IMR-90 (cell line): ENCODE data around the gene POLR3G. TPM values are rescaled to one million over a fixed set of nuclear protein-coding genes. Genes with fewer than 3 reads are reported as not detected.

ENCODE experiments used
- ATAC-seq: fragments of 200-7000 bp; cut with Tn5 transposase; 2 replicates; pipeline ENCODE4 v1.9.1; 2020; ENCODE audit warnings: low read depth, mild to moderate bottlenecking, moderate library complexity
- BruUV-seq: library from RNA; stranded (reverse); fragments of 400-500 nt; replicated peaks from 2 replicates; lab custom pipeline; 2021; lab: Mats Ljungman, UMichigan
- CTCF ChIA-PET: fragments of 300-600 bp; formaldehyde crosslinking; extraction: SDS; loops from one replicate; lab custom pipeline; 2021; ENCODE audit warnings: antibody characterized with exemption; lab: Yijun Ruan, JAX
- POLR2A ChIA-PET: fragments of 300-600 bp; sonication (Branson Sonifier 250); formaldehyde crosslinking; loops from one replicate; lab custom pipeline; 2022; ENCODE audit warnings: antibody characterized with exemption; ENCODE audit not compliant: unreplicated experiment; lab: Charles Lee
- DNase-seq: peaks from one replicate; pipeline ENCODE4 v3.0.0; 2013
- H2AFZ ChIP-seq: replicated peaks from 2 replicates; pipeline ENCODE3; 2013; ENCODE audit warnings: low read length, mild to moderate bottlenecking; ENCODE audit not compliant: poor library complexity
- H2AK5ac ChIP-seq: 2 replicates; pipeline ENCODE4 v1.6.1; 2013; ENCODE audit warnings: low read depth, low read length, inconsistent platforms
- H2AK9ac ChIP-seq: replicated peaks from 2 replicates; pipeline ENCODE3; 2013; ENCODE audit warnings: mild to moderate bottlenecking, low read depth, low read length, moderate library complexity; ENCODE audit not compliant: poor library complexity
- H2BK120ac ChIP-seq: 2 replicates; pipeline ENCODE4 v1.6.1; 2013; ENCODE audit warnings: low read depth, low read length, inconsistent platforms
- H2BK15ac ChIP-seq: 3 replicates; pipeline ENCODE4 v1.6.1; 2013; ENCODE audit warnings: low read depth, low read length, inconsistent platforms
- H2BK20ac ChIP-seq: 2 replicates; pipeline ENCODE4 v1.6.1; 2013; ENCODE audit warnings: low read depth, mild to moderate bottlenecking, inconsistent platforms, low read length, moderate library complexity
- H2BK5ac ChIP-seq: 2 replicates; pipeline ENCODE4 v1.6.1; 2013; ENCODE audit warnings: mild to moderate bottlenecking, low read depth, low read length, inconsistent platforms; ENCODE audit not compliant: poor library complexity, severe bottlenecking
- H3K14ac ChIP-seq: replicated peaks from 2 replicates; pipeline ENCODE4 v1.6.1; 2013; ENCODE audit warnings: low read depth, low read length, inconsistent platforms
- H3K18ac ChIP-seq: 2 replicates; pipeline ENCODE4 v1.6.1; 2013; ENCODE audit warnings: low read depth, low read length, control low read depth
- H3K23ac ChIP-seq: 2 replicates; pipeline ENCODE4 v1.6.1; 2013; ENCODE audit warnings: low read depth, low read length, inconsistent platforms
- H3K27ac ChIP-seq: 2 replicates; pipeline ENCODE4 v1.5.1; 2013; ENCODE audit warnings: mild to moderate bottlenecking, control low read depth, low read length; ENCODE audit not compliant: insufficient read depth
- H3K27me3 ChIP-seq: 2 replicates; pipeline ENCODE4 v1.6.1; 2013; ENCODE audit warnings: low read length; ENCODE audit not compliant: control insufficient read depth, insufficient read depth
- H3K36me3 ChIP-seq: 2 replicates; pipeline ENCODE4 v1.6.1; 2013; ENCODE audit warnings: low read length, mixed read lengths; ENCODE audit not compliant: control insufficient read depth, insufficient read depth
- H3K4ac ChIP-seq: 2 replicates; pipeline ENCODE4 v1.6.1; 2013; ENCODE audit warnings: low read depth, low read length, inconsistent platforms
- H3K4me1 ChIP-seq: 2 replicates; pipeline ENCODE4 v1.6.1; 2013; ENCODE audit warnings: low read length, mixed read lengths; ENCODE audit not compliant: control insufficient read depth, insufficient read depth
- H3K4me2 ChIP-seq: 2 replicates; pipeline ENCODE4 v1.6.1; 2013; ENCODE audit warnings: low read depth, mild to moderate bottlenecking, control low read depth, low read length, moderate library complexity
- H3K4me3 ChIP-seq: 2 replicates; pipeline ENCODE4 v1.5.1; 2013; ENCODE audit warnings: low read depth, mild to moderate bottlenecking, control low read depth, low read length, moderate library complexity; ENCODE audit not compliant: insufficient read depth
- H3K56ac ChIP-seq: 2 replicates; pipeline ENCODE4 v1.6.1; 2013; ENCODE audit warnings: low read length, inconsistent platforms; ENCODE audit not compliant: insufficient read depth; ENCODE audit errors: extremely low read depth
- H3K79me1 ChIP-seq, 2 experiments: 2 replicates each; pipeline ENCODE4 v1.6.1; 2013; ENCODE audit warnings: low read length in 2 of 2, inconsistent platforms in 1 of 2, low read depth in 1 of 2
- H3K9ac ChIP-seq: 2 replicates; pipeline ENCODE4 v1.6.1; 2013; ENCODE audit warnings: low read depth, low read length, control low read depth
- H3K9me1 ChIP-seq: 2 replicates; pipeline ENCODE4 v1.6.1; 2013; ENCODE audit warnings: low read length, inconsistent platforms; ENCODE audit not compliant: insufficient read depth
- H3K9me3 ChIP-seq: 2 replicates; pipeline ENCODE4 v1.6.1; 2013; ENCODE audit warnings: low read length; ENCODE audit not compliant: control insufficient read depth, insufficient read depth
- H4K20me1 ChIP-seq: 2 replicates; pipeline ENCODE4 v1.6.1; 2013; ENCODE audit warnings: low read length, inconsistent platforms; ENCODE audit not compliant: insufficient read depth
- H4K5ac ChIP-seq: 2 replicates; pipeline ENCODE4 v1.6.1; 2013; ENCODE audit warnings: mild to moderate bottlenecking, low read depth, low read length, control low read depth
- H4K8ac ChIP-seq, 2 experiments: 2 replicates each; pipeline ENCODE4 v1.6.1; 2013; ENCODE audit warnings: low read depth in 2 of 2, low read length in 2 of 2, control low read depth in 1 of 2, inconsistent platforms in 1 of 2
- H4K91ac ChIP-seq: 2 replicates; pipeline ENCODE4 v1.6.1; 2013; ENCODE audit warnings: low read depth, low read length, inconsistent platforms; ENCODE audit not compliant: insufficient read depth
- BHLHE40 ChIP-seq: fragments of 150-350 bp; IDR thresholded peaks from 2 replicates; pipeline ENCODE4 v1.6.1; 2016; ENCODE audit warnings: mild to moderate bottlenecking, low read depth, low read length
- CEBPB ChIP-seq: IDR thresholded peaks from 2 replicates; pipeline ENCODE4 v1.6.1; 2012; ENCODE audit warnings: low read depth, low read length, improper control_type of control experiment
- CHD1 ChIP-seq: IDR thresholded peaks from 2 replicates; pipeline ENCODE4 v1.6.1; 2012; ENCODE audit warnings: low read depth, low read length, improper control_type of control experiment
- FOS ChIP-seq: fragments of 150-350 bp; IDR thresholded peaks from 2 replicates; pipeline ENCODE4 v1.6.1; 2016; ENCODE audit warnings: low read depth, low read length
- MAFK ChIP-seq: IDR thresholded peaks from 2 replicates; pipeline ENCODE4 v1.6.1; 2012; ENCODE audit warnings: low read depth, low read length, improper control_type of control experiment
- MAZ ChIP-seq: IDR thresholded peaks from 2 replicates; pipeline ENCODE4 v1.6.1; 2012; ENCODE audit warnings: low read depth, mild to moderate bottlenecking, low read length, improper control_type of control experiment, moderate library complexity, borderline replicate concordance
- MXI1 ChIP-seq: IDR thresholded peaks from 2 replicates; pipeline ENCODE4 v1.6.1; 2012; ENCODE audit warnings: low read depth, mild to moderate bottlenecking, low read length, moderate library complexity, borderline replicate concordance
- NFE2L2 ChIP-seq: fragments of 150-350 bp; IDR thresholded peaks from 2 replicates; pipeline ENCODE4 v1.6.1; 2016; ENCODE audit warnings: low read depth, mild to moderate bottlenecking, low read length
- POLR2A ChIP-seq: IDR thresholded peaks from 2 replicates; pipeline ENCODE4 v1.6.1; 2012; ENCODE audit warnings: mild to moderate bottlenecking, low read depth, low read length
- RAD21 ChIP-seq: IDR thresholded peaks from 2 replicates; pipeline ENCODE4 v1.6.1; 2012; ENCODE audit warnings: low read length, improper control_type of control experiment
- RCOR1 ChIP-seq: IDR thresholded peaks from 2 replicates; pipeline ENCODE4 v1.6.1; 2012; ENCODE audit warnings: mild to moderate bottlenecking, low read length, improper control_type of control experiment; ENCODE audit not compliant: insufficient replicate concordance
- RFX5 ChIP-seq: IDR thresholded peaks from 2 replicates; pipeline ENCODE4 v1.8.0; 2012; ENCODE audit warnings: low read depth, mild to moderate bottlenecking, low read length, moderate library complexity
- SMC3 ChIP-seq: fragments of 150-350 bp; IDR thresholded peaks from 2 replicates; pipeline ENCODE4 v1.6.1; 2016; ENCODE audit warnings: low read depth, mild to moderate bottlenecking, antibody characterized with exemption, low read length, moderate library complexity
- WGBS, 2 experiments: methylation state at CpG; one replicate each; pipeline versions ENCODE4 v1.1.5 to v1.1.7; 2013; ENCODE audit warnings: missing lambda C conversion rate in 2 of 2; ENCODE audit not compliant: insufficient read length in 1 of 2; ENCODE audit errors: extremely low coverage in 2 of 2; 5-methylcytosine and 5-hydroxymethylcytosine counted together
- dilution Hi-C: fragments of 300-500 bp; cut with HindIII; formaldehyde crosslinking; loops from one replicate; pipeline ENCODE4 v1.14.3; 2018; ENCODE audit warnings: low sequenced_read_pairs; ENCODE audit not compliant: unreplicated experiment
- in situ Hi-C: fragments of 300-500 bp; cut with MboI; formaldehyde crosslinking; loops from 3 replicates; pipeline ENCODE4 v1.14.3; 2019; ENCODE audit warnings: low sequenced_read_pairs, inconsistent platforms, mixed read lengths
- intact Hi-C: fragments of 100-400 bp; cut with micrococcal nuclease; formaldehyde crosslinking; loops from 2 replicates; pipeline ENCODE4 v1.10.0; 2022
- polyA plus RNA-seq, 3 experiments: library from polyadenylated mRNA; depleted of rRNA; stranded (reverse); fragments of >200 nt; gene quantifications; 2 replicates each; pipeline ENCODE4 v1.2.3, GENCODE V29; 2012; ENCODE audit warnings: low replicate concordance in 1 of 3
- total RNA-seq: library from RNA; depleted of rRNA; stranded (reverse); fragments of >200 nt; gene quantifications from 2 replicates; pipeline ENCODE4 v1.2.3, GENCODE V29; 2012
- TF ChIP-seq, protein P1 (sequence below): fragments of 150-350 bp; IDR thresholded peaks from 2 replicates; pipeline ENCODE4 v1.6.1; 2017; ENCODE audit warnings: mild to moderate bottlenecking, antibody characterized with exemption, low read length, low read depth
- TF ChIP-seq, protein P2 (sequence below): conservative IDR thresholded peaks from 2 replicates; pipeline ENCODE4 v1.5.1; 2012; ENCODE audit warnings: mild to moderate bottlenecking, low read depth, low read length, improper control_type of control experiment
- TF ChIP-seq, protein P3 (sequence below): fragments of 150-350 bp; IDR thresholded peaks from 2 replicates; pipeline ENCODE4 v1.6.1; 2016; ENCODE audit warnings: low read depth, mild to moderate bottlenecking, low read length, moderate library complexity, borderline replicate concordance

The POLR3G gene
- total and polyA plus RNA-seq, 2 of the 4 experiments (the other 2 are of a cell fraction): 10.6 to 11.6 TPM

DNA sequence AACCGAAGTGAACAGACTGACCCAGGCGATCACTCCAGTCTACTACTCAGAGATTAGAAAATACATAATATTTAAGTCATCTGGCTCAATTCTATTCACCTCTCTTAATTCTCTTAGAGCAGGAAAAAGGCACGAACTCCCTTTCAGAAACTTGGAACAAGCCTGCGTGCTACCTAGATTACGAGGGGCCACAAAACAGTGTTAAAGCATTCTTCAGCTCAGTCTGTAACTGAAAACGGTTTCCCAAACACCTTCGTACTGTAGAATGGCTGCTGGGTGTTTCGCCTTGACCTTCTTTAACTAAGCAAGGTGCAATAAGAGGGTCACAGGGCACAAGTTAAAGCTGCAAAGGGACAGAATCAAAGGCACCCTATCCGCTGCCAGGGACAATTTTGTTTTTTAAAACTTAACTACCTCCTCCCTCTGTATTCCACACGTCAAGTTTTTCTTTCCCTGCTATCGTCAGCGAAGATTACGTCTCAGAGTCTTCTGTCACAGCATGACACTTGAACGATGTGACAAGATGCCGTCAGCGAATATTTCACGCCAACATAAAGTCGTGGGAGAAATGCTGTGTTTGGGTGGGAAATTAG is 54.0 kb downstream of the POLR3G start:
- H2AK9ac ChIP-seq: peak overlapping the region; percentile 100
- H3K9ac ChIP-seq: peak overlapping the region; percentile 97
- no peak overlapping the region for H2BK20ac ChIP-seq
- H3K4me3 ChIP-seq: peak overlapping the region; percentile 98
- peak overlapping the region; percentile 82 for H3K56ac ChIP-seq
- peak overlapping the region; percentile 95 for H2BK5ac ChIP-seq
- ATAC-seq (no peak), DNase-seq (peak; percentile 29)
- H4K91ac ChIP-seq: peak overlapping the region; percentile 89
- peak overlapping the region; percentile 58 to 96 for H4K8ac ChIP-seq
- dilution Hi-C loops: no loop called here
- H4K20me1 ChIP-seq: peaks cover 4% of the 10 kb centered on the region; the same call in 1 of the 2 replicates
- intact Hi-C loops: no loop called here
- peak overlapping the region; percentile 99 for H3K4me2 ChIP-seq
- H2AFZ ChIP-seq: peak overlapping the region; percentile 99
- no peaks in the 10 kb centered on the region for H3K4me1 ChIP-seq
- in situ Hi-C loops: no loop called here
- 0% methylated on average over 7 of the region's 18 CpGs; no CpG with 5 or more reads in 1 of the 2 experiments for WGBS, 2 experiments
- peak overlapping the region; percentile 80 for H2BK120ac ChIP-seq
- peaks cover 4% of the 10 kb centered on the region; the same call in 1 of the 2 replicates for H3K36me3 ChIP-seq
- H3K18ac ChIP-seq: peak overlapping the region; percentile 90
- no peaks in the 10 kb centered on the region for H3K9me3 ChIP-seq
- H2BK15ac ChIP-seq: no peak overlapping the region
- peaks cover 8 to 17% of the 10 kb centered on the region in 2 experiments; a peak in 3 of 4 replicates for H3K79me1 ChIP-seq
- TF ChIP-seq CEBPB (no peak), RFX5 (no peak), RCOR1 (no peak), SMC3 (no peak), RAD21 (no peak), MAFK (no peak), MAZ (no peak), MXI1 (no peak), CHD1 (no peak), NFE2L2 (no peak), POLR2A (no peak), FOS (no peak), BHLHE40 (no peak)
- TF ChIP-seq, protein P1, sequence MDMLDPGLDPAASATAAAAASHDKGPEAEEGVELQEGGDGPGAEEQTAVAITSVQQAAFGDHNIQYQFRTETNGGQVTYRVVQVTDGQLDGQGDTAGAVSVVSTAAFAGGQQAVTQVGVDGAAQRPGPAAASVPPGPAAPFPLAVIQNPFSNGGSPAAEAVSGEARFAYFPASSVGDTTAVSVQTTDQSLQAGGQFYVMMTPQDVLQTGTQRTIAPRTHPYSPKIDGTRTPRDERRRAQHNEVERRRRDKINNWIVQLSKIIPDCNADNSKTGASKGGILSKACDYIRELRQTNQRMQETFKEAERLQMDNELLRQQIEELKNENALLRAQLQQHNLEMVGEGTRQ: no peak
- TF ChIP-seq, protein P2, sequence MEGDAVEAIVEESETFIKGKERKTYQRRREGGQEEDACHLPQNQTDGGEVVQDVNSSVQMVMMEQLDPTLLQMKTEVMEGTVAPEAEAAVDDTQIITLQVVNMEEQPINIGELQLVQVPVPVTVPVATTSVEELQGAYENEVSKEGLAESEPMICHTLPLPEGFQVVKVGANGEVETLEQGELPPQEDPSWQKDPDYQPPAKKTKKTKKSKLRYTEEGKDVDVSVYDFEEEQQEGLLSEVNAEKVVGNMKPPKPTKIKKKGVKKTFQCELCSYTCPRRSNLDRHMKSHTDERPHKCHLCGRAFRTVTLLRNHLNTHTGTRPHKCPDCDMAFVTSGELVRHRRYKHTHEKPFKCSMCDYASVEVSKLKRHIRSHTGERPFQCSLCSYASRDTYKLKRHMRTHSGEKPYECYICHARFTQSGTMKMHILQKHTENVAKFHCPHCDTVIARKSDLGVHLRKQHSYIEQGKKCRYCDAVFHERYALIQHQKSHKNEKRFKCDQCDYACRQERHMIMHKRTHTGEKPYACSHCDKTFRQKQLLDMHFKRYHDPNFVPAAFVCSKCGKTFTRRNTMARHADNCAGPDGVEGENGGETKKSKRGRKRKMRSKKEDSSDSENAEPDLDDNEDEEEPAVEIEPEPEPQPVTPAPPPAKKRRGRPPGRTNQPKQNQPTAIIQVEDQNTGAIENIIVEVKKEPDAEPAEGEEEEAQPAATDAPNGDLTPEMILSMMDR: no peak
- TF ChIP-seq, protein P3, sequence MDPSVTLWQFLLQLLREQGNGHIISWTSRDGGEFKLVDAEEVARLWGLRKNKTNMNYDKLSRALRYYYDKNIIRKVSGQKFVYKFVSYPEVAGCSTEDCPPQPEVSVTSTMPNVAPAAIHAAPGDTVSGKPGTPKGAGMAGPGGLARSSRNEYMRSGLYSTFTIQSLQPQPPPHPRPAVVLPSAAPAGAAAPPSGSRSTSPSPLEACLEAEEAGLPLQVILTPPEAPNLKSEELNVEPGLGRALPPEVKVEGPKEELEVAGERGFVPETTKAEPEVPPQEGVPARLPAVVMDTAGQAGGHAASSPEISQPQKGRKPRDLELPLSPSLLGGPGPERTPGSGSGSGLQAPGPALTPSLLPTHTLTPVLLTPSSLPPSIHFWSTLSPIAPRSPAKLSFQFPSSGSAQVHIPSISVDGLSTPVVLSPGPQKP: no peak
- peak overlapping the region; percentile 88 for H4K5ac ChIP-seq
- H3K23ac ChIP-seq: peak overlapping the region; percentile 74
- H3K9me1 ChIP-seq: no peaks in the 10 kb centered on the region
- H3K4ac ChIP-seq: peak overlapping the region; percentile 95
- peak overlapping the region; percentile 89 for H2AK5ac ChIP-seq
- CTCF ChIA-PET: no interaction called here
- POLR2A ChIA-PET: no interaction called here
- H3K27ac ChIP-seq: peak overlapping the region; percentile 94
- BruUV-seq: TSS peak; percentile 36
- peaks cover 3% of the 10 kb centered on the region; the same call in 1 of the 2 replicates for H3K27me3 ChIP-seq
- H3K14ac ChIP-seq: peak overlapping the region; percentile 84
